MM.1S (cell line): ENCODE results near the gene SYT9.

Experiments
- DNase-seq: peaks from one replicate; pipeline ENCODE4 v3.0.0-alpha.2; 2015
- H2AFZ ChIP-seq: fragments of 300-600 bp; sonication (generic); 2 replicates; pipeline ENCODE4 v1.6.0; 2016; ENCODE audit warnings: antibody characterized with exemption, low read length
- H3F3A ChIP-seq: fragments of 300-600 bp; sonication (generic); 2 replicates; pipeline ENCODE4 v1.6.1; 2016; ENCODE audit warnings: mild to moderate bottlenecking, antibody characterized with exemption, low read length, moderate library complexity, mixed read lengths; ENCODE audit not compliant: insufficient read depth
- H3K27ac ChIP-seq: fragments of 300-600 bp; sonication (generic); 2 replicates; pipeline ENCODE4 v1.5.1; 2016; ENCODE audit warnings: mild to moderate bottlenecking, low read length
- H3K27me3 ChIP-seq: fragments of 300-600 bp; sonication (generic); replicated peaks from 2 replicates; pipeline ENCODE4 v1.6.0; 2016; ENCODE audit warnings: low read length; ENCODE audit not compliant: insufficient read depth
- H3K36me3 ChIP-seq: fragments of 300-600 bp; sonication (generic); replicated peaks from 2 replicates; pipeline ENCODE4 v1.6.1; 2016; ENCODE audit warnings: mild to moderate bottlenecking, low read length, mixed read lengths; ENCODE audit not compliant: insufficient read depth
- H3K4me1 ChIP-seq: fragments of 300-600 bp; sonication (generic); 2 replicates; pipeline ENCODE4 v1.6.1; 2016; ENCODE audit warnings: low read length, mixed read lengths
- H3K4me2 ChIP-seq: fragments of 300-600 bp; sonication (generic); 2 replicates; pipeline ENCODE4 v1.6.0; 2016; ENCODE audit warnings: low read depth, low read length
- H3K4me3 ChIP-seq: fragments of 300-600 bp; sonication (generic); 2 replicates; pipeline ENCODE4 v1.5.1; 2016; ENCODE audit warnings: low read length, mixed read lengths
- H3K79me2 ChIP-seq: fragments of 300-600 bp; sonication (generic); 2 replicates; pipeline ENCODE4 v1.6.1; 2016; ENCODE audit warnings: mixed run types, low read length, mixed read lengths
- H3K9ac ChIP-seq: fragments of 300-600 bp; sonication (generic); 2 replicates; pipeline ENCODE4 v1.6.1; 2016; ENCODE audit warnings: low read length, mixed read lengths
- H3K9me2 ChIP-seq: fragments of 300-600 bp; sonication (generic); replicated peaks from 2 replicates; pipeline ENCODE4 v1.6.1; 2016; ENCODE audit warnings: mild to moderate bottlenecking, low read length, mixed read lengths; ENCODE audit not compliant: insufficient read depth
- H3K9me3 ChIP-seq: fragments of 300-600 bp; sonication (generic); replicated peaks from 2 replicates; pipeline ENCODE4 v1.6.1; 2016; ENCODE audit warnings: mild to moderate bottlenecking, low read length, mixed read lengths; ENCODE audit not compliant: insufficient read depth
- H4K20me1 ChIP-seq: fragments of 300-600 bp; sonication (generic); 2 replicates; pipeline ENCODE4 v1.6.1; 2016; ENCODE audit warnings: mild to moderate bottlenecking, low read length, moderate library complexity, mixed read lengths; ENCODE audit not compliant: insufficient read depth
- EZH2 ChIP-seq: fragments of 300-600 bp; sonication (generic); optimal IDR thresholded peaks from 2 replicates; pipeline ENCODE3; 2017; ENCODE audit warnings: low read depth, mild to moderate bottlenecking, antibody characterized with exemption, low read length, mixed read lengths
- EZH2phosphoT487 ChIP-seq: fragments of 300-600 bp; sonication (generic); IDR thresholded peaks from 2 replicates; pipeline ENCODE4 v1.6.1; 2018; ENCODE audit warnings: antibody characterized with exemption, low read length
- TF ChIP-seq, protein P1 (sequence below): fragments of 300-600 bp; sonication (generic); IDR thresholded peaks from 2 replicates; pipeline ENCODE4 v1.5.1; 2016; ENCODE audit warnings: antibody characterized with exemption, low read length, mixed read lengths

Gene SYT9

DNA sequence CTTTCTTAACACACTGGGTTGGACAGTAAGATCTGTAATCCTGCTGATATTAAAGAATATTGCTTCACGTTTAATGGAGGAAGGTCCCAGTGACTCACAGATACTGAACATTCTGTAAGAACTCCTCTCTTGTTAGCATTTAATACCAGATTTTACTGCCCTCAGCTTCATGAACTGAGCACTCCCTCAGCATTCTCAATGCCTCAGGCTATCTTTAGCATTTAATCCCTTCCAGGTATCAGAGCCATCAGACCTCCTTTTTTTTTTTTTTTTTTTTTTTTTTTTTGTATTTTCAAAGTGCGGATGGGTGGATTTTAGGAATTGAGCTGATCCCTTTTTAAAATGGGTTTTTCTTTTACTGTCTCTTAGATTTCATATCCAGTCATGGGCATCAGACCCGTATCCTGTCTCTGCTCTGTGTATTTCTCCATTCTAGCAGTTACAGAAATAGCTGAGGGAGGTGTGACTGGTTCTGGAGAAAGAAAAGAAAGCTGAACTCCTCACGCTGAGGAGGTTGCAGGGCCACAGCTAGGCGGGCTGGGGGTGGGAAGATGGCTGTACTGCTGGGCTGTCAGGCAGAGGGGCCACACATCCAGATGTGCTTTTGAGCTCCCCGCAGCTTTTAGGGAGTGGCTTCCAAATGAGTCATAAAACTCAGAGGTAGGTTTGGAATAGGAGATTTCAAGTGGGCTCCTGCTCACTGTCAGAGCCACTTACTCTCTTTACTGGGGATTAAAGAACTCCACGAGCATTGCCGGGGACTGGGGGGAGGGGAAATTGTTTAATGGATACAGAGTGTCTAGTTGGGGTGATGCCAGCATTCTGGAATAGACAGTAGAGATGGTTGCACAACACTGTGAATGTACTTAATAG, 97.0 kb downstream of the SYT9 start:
- Histone ChIP-seq H3K79me2 (no peaks in the 10 kb centered on the region), H3K9me2 (no peaks in the 10 kb centered on the region), H3K4me3 (no peak overlapping the region), H3K9me3 (no peaks in the 10 kb centered on the region), H3F3A (no peaks in the 10 kb centered on the region), H3K27me3 (no peaks in the 10 kb centered on the region), H3K9ac (no peak overlapping the region), H3K27ac (no peak overlapping the region), H4K20me1 (no peaks in the 10 kb centered on the region), H3K36me3 (no peaks in the 10 kb centered on the region), H3K4me1 (no peaks in the 10 kb centered on the region), H2AFZ (no peak overlapping the region), H3K4me2 (no peak overlapping the region)
- no peak for TF ChIP-seq EZH2phosphoT487
- TF ChIP-seq, protein P1, sequence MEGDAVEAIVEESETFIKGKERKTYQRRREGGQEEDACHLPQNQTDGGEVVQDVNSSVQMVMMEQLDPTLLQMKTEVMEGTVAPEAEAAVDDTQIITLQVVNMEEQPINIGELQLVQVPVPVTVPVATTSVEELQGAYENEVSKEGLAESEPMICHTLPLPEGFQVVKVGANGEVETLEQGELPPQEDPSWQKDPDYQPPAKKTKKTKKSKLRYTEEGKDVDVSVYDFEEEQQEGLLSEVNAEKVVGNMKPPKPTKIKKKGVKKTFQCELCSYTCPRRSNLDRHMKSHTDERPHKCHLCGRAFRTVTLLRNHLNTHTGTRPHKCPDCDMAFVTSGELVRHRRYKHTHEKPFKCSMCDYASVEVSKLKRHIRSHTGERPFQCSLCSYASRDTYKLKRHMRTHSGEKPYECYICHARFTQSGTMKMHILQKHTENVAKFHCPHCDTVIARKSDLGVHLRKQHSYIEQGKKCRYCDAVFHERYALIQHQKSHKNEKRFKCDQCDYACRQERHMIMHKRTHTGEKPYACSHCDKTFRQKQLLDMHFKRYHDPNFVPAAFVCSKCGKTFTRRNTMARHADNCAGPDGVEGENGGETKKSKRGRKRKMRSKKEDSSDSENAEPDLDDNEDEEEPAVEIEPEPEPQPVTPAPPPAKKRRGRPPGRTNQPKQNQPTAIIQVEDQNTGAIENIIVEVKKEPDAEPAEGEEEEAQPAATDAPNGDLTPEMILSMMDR, result no peak
- no peak for TF ChIP-seq EZH2
- no peak for DNase-seq

GRCh38 chr11:7351228-7351627, 99.5 kb downstream of the SYT9 start:
- no peak for DNase-seq
- Histone ChIP-seq H3K4me1 (no peaks in the 10 kb centered on the region), H3F3A (no peaks in the 10 kb centered on the region), H3K27me3 (no peaks in the 10 kb centered on the region), H3K4me2 (no peak overlapping the region), H2AFZ (no peak overlapping the region), H3K9ac (no peak overlapping the region), H3K4me3 (no peak overlapping the region), H3K9me3 (no peaks in the 10 kb centered on the region), H3K27ac (no peak overlapping the region), H3K36me3 (no peaks in the 10 kb centered on the region), H3K9me2 (no peaks in the 10 kb centered on the region), H3K79me2 (no peaks in the 10 kb centered on the region), H4K20me1 (no peaks in the 10 kb centered on the region)
- TF ChIP-seq EZH2, result no peak
- TF ChIP-seq, protein P1, result no peak
- TF ChIP-seq EZH2phosphoT487, result no peak

DNA sequence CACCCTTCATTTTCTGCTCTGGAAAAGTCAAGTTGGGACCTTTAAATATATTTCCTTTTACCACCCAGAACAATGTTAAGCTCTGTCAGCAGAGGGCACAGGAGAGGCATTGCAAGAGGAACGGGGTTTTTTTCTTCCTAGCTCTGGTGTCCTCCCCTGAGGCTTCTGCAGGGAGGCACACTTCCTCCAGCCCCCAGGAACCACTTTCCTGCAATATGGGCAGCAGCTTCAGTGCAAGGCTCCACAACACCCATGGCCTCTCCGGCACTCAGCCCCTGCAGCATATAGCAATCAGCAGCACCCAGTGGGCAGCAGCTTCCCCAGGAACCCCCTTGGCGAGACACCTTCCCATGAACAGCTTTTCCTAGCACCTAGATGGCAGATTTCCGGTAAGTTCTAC, 101.4 kb downstream of the SYT9 start:
- H3K79me2 ChIP-seq, result no peaks in the 10 kb centered on the region
- no peaks in the 10 kb centered on the region for H4K20me1 ChIP-seq
- H3K4me2 ChIP-seq, result no peak overlapping the region
- no peaks in the 10 kb centered on the region for H3K36me3 ChIP-seq
- no peaks in the 10 kb centered on the region for H3F3A ChIP-seq
- H3K9ac ChIP-seq, result no peak overlapping the region
- H3K4me1 ChIP-seq, result no peaks in the 10 kb centered on the region
- TF ChIP-seq EZH2phosphoT487, result no peak
- TF ChIP-seq, protein P1, result peak; percentile 60
- no peaks in the 10 kb centered on the region for H3K9me2 ChIP-seq
- H2AFZ ChIP-seq, result no peak overlapping the region
- DNase-seq, result peak; percentile 48
- no peak overlapping the region for H3K27ac ChIP-seq
- H3K27me3 ChIP-seq, result no peaks in the 10 kb centered on the region
- no peaks in the 10 kb centered on the region for H3K9me3 ChIP-seq
- no peak overlapping the region for H3K4me3 ChIP-seq
